Immature natural killer cell (primary cell): ENCODE measurements around the gene GALNT7. TPM values are rescaled to one million over a fixed set of nuclear protein-coding genes. Genes with fewer than 3 reads are reported as not detected.
A peak's percentile ranks its signal among the peaks of the same experiment; 100 is the strongest.
"Not testable (repeated sequence)": the region's sequence is repeated elsewhere in the genome, so short reads cannot be mapped to it uniquely, and the experiment has no call there.

Source experiments
- DNase-seq, 3 donors: peaks; one replicate each; pipeline ENCODE4 v3.0.0; 2022; ENCODE audit warnings: mixed read lengths in 1 of 3
- H3K27ac Mint-ChIP-seq, 6 donors: one replicate each; pipeline ENCODE4 v1.8.0; 2020; ENCODE audit warnings: mixed read lengths in 6 of 6, mild to moderate bottlenecking in 5 of 6, inconsistent platforms in 4 of 6, moderate library complexity in 3 of 6
- H3K27me3 Mint-ChIP-seq, 3 donors: one replicate each; pipeline ENCODE4 v1.8.0; 2020 to 2021; ENCODE audit warnings: low read depth in 3 of 3, mild to moderate bottlenecking in 3 of 3, mixed read lengths in 3 of 3, moderate library complexity in 3 of 3, inconsistent platforms in 1 of 3
- H3K36me3 Mint-ChIP-seq, 3 donors: one replicate each; pipeline ENCODE4 v1.8.0; 2020; ENCODE audit warnings: mixed read lengths in 3 of 3, inconsistent platforms in 2 of 3, mild to moderate bottlenecking in 2 of 3
- H3K4me1 Mint-ChIP-seq, 2 donors: one replicate each; pipeline ENCODE4 v1.8.0; 2020; ENCODE audit warnings: inconsistent platforms in 2 of 2, mild to moderate bottlenecking in 2 of 2, mixed read lengths in 2 of 2, moderate library complexity in 1 of 2
- H3K4me3 Mint-ChIP-seq, 5 donors: one replicate each; pipeline ENCODE4 v1.8.0; 2020; ENCODE audit warnings: mild to moderate bottlenecking in 5 of 5, mixed read lengths in 5 of 5, inconsistent platforms in 3 of 5, moderate library complexity in 3 of 5
- H3K9me3 Mint-ChIP-seq, 6 donors: one replicate each; pipeline ENCODE4 v1.8.0; 2020; ENCODE audit warnings: mild to moderate bottlenecking in 6 of 6, mixed read lengths in 6 of 6, inconsistent platforms in 4 of 6, moderate library complexity in 3 of 6
- polyA plus RNA-seq, 3 donors: library from polyadenylated mRNA; unstranded; fragments of 300-500 nt; fragmentation: Illumina TruSeq; gene quantifications; one replicate each; pipeline ENCODE4 v1.2.3, GENCODE V29; 2021

The GALNT7 gene
- polyA plus RNA-seq, 3 donors from 2014 or later = 6.8 to 9.9 (median 6.9) TPM

GRCh38 chr4:173171098-173171497 lies 2.5 kb downstream of the GALNT7 start:
- Mint-ChIP-seq H3K27me3 (peaks cover 0 to 13% (median 2%) of the 10 kb centered on the region in 3 donors), H3K4me3 (peak overlapping the region; percentile 83 to 92 (median 88)), H3K27ac (peak overlapping the region in 5 of 6 donors; percentile 40 to 92 (median 82)), H3K9me3 (no peaks in the 10 kb centered on the region), H3K4me1 (peaks cover 41 to 55% of the 10 kb centered on the region in 2 donors), H3K36me3 (no peaks in the 10 kb centered on the region)
- DNase-seq = no peak

GRCh38 chr4:173171987-173172386 lies 3.4 kb downstream of the GALNT7 start:
- Mint-ChIP-seq H3K4me3 (peak overlapping the region in 2 of 5 donors; percentile 19 to 29), H3K27ac (no peak overlapping the region), H3K27me3 (peaks cover 0 to 13% (median 3%) of the 10 kb centered on the region in 3 donors), H3K9me3 (no peaks in the 10 kb centered on the region), H3K4me1 (peaks cover 41 to 47% of the 10 kb centered on the region in 2 donors), H3K36me3 (no peaks in the 10 kb centered on the region)
- DNase-seq = no peak

GRCh38 chr4:173174184-173174583 lies 5.6 kb downstream of the GALNT7 start:
- Mint-ChIP-seq H3K36me3 (no peaks in the 10 kb centered on the region), H3K4me3 (no peak overlapping the region), H3K9me3 (no peaks in the 10 kb centered on the region), H3K27ac (no peak overlapping the region), H3K4me1 (peaks cover 31 to 37% of the 10 kb centered on the region in 2 donors), H3K27me3 (peaks cover 0 to 8% (median 3%) of the 10 kb centered on the region in 3 donors)
- no peak for DNase-seq

- H3K36me3 Mint-ChIP-seq = no peaks in the 10 kb centered on the region
- H3K9me3 Mint-ChIP-seq = no peaks in the 10 kb centered on the region
- DNase-seq = no peak
- peaks cover 31 to 37% of the 10 kb centered on the region in 2 donors for H3K4me1 Mint-ChIP-seq
- H3K4me3 Mint-ChIP-seq = no peak overlapping the region
- peaks cover 0 to 8% (median 3%) of the 10 kb centered on the region in 3 donors for H3K27me3 Mint-ChIP-seq
- H3K27ac Mint-ChIP-seq = no peak overlapping the region
Measured at GRCh38 chr4:173174594-173175012, 6.0 kb downstream of the GALNT7 start.

GRCh38 chr4:173176010-173176409 lies 7.4 kb downstream of the GALNT7 start:
- peaks cover 21 to 26% of the 10 kb centered on the region in 2 donors for H3K4me1 Mint-ChIP-seq
- no peak overlapping the region for H3K27ac Mint-ChIP-seq
- no peaks in the 10 kb centered on the region for H3K9me3 Mint-ChIP-seq
- peaks cover 0 to 5% (median 3%) of the 10 kb centered on the region in 3 donors for H3K27me3 Mint-ChIP-seq
- H3K36me3 Mint-ChIP-seq = no peaks in the 10 kb centered on the region
- H3K4me3 Mint-ChIP-seq = no peak overlapping the region
- no peak for DNase-seq

- Mint-ChIP-seq H3K27ac (peak overlapping the region in 1 of 6 donors; percentile 68), H3K9me3 (no peaks in the 10 kb centered on the region), H3K4me1 (peaks cover 9 to 14% of the 10 kb centered on the region in 2 donors), H3K36me3 (no peaks in the 10 kb centered on the region), H3K27me3 (peaks cover 0 to 5% (median 3%) of the 10 kb centered on the region in 3 donors), H3K4me3 (no peak overlapping the region)
- no peak for DNase-seq
Measured at GRCh38 chr4:173177232-173177631, 8.6 kb downstream of the GALNT7 start.

- DNase-seq = no peak
- Mint-ChIP-seq H3K27ac (no peak overlapping the region), H3K4me3 (no peak overlapping the region), H3K27me3 (peaks cover 0 to 5% (median 5%) of the 10 kb centered on the region in 3 donors), H3K4me1 (peaks cover 9 to 10% of the 10 kb centered on the region in 2 donors), H3K36me3 (no peaks in the 10 kb centered on the region), H3K9me3 (no peaks in the 10 kb centered on the region)
Measured at GRCh38 chr4:173178144-173178543, 9.5 kb downstream of the GALNT7 start.

GRCh38 chr4:173181848-173182247 lies 13.2 kb downstream of the GALNT7 start:
- DNase-seq = no peak
- Mint-ChIP-seq H3K9me3 (no peaks in the 10 kb centered on the region), H3K4me1 (peaks cover 12 to 17% of the 10 kb centered on the region in 2 donors), H3K4me3 (no peak overlapping the region), H3K27me3 (peaks cover 0 to 3% (median 0%) of the 10 kb centered on the region in 3 donors), H3K27ac (no peak overlapping the region), H3K36me3 (no peaks in the 10 kb centered on the region)

GRCh38 chr4:173182403-173182802 lies 13.8 kb downstream of the GALNT7 start:
- H3K27ac Mint-ChIP-seq = no peak overlapping the region
- H3K4me1 Mint-ChIP-seq = peaks cover 12 to 17% of the 10 kb centered on the region in 2 donors
- H3K36me3 Mint-ChIP-seq = no peaks in the 10 kb centered on the region
- no peak for DNase-seq
- H3K4me3 Mint-ChIP-seq = no peak overlapping the region
- peaks cover 0 to 3% (median 0%) of the 10 kb centered on the region in 3 donors for H3K27me3 Mint-ChIP-seq
- H3K9me3 Mint-ChIP-seq = no peaks in the 10 kb centered on the region

- not testable (repeated sequence) for H3K4me3 Mint-ChIP-seq, DNase-seq, H3K9me3 Mint-ChIP-seq, H3K36me3 Mint-ChIP-seq, H3K27ac Mint-ChIP-seq, H3K27me3 Mint-ChIP-seq
- peaks cover 12 to 22% of the 10 kb centered on the region in 2 donors for H3K4me1 Mint-ChIP-seq
Measured at GRCh38 chr4:173183659-173184247, 15.1 kb downstream of the GALNT7 start.

GRCh38 chr4:173185847-173186510 lies 17.4 kb downstream of the GALNT7 start:
- H3K36me3 Mint-ChIP-seq = no peaks in the 10 kb centered on the region
- peaks cover 0 to 3% (median 0%) of the 10 kb centered on the region in 3 donors for H3K27me3 Mint-ChIP-seq
- no peak for DNase-seq
- no peak overlapping the region for H3K4me3 Mint-ChIP-seq
- no peaks in the 10 kb centered on the region for H3K9me3 Mint-ChIP-seq
- peak overlapping the region in 1 of 6 donors; percentile 0 for H3K27ac Mint-ChIP-seq
- H3K4me1 Mint-ChIP-seq = peaks cover 15 to 33% of the 10 kb centered on the region in 2 donors

- Mint-ChIP-seq H3K36me3 (no peaks in the 10 kb centered on the region), H3K9me3 (no peaks in the 10 kb centered on the region), H3K4me3 (no peak overlapping the region), H3K27ac (no peak overlapping the region), H3K4me1 (peaks cover 21 to 51% of the 10 kb centered on the region in 2 donors), H3K27me3 (peaks cover 0 to 3% (median 0%) of the 10 kb centered on the region in 3 donors)
- DNase-seq = no peak
Measured at GRCh38 chr4:173187732-173188131, 19.1 kb downstream of the GALNT7 start.

- Mint-ChIP-seq H3K4me1 (peaks cover 22 to 52% of the 10 kb centered on the region in 2 donors), H3K36me3 (no peaks in the 10 kb centered on the region), H3K27ac (peak overlapping the region in 1 of 6 donors; percentile 27)
Measured at GRCh38 chr4:173188648-173189047, 20.0 kb downstream of the GALNT7 start.

GRCh38 chr4:173189117-173189693 lies 20.6 kb downstream of the GALNT7 start:
- H3K27ac Mint-ChIP-seq = no peak overlapping the region
- no peak overlapping the region for H3K4me3 Mint-ChIP-seq
- no peaks in the 10 kb centered on the region for H3K36me3 Mint-ChIP-seq
- peaks cover 22 to 52% of the 10 kb centered on the region in 2 donors for H3K4me1 Mint-ChIP-seq
- H3K9me3 Mint-ChIP-seq = no peaks in the 10 kb centered on the region
- DNase-seq = no peak
- no peaks in the 10 kb centered on the region for H3K27me3 Mint-ChIP-seq

More at GRCh38 chr4:173188648-173189047, 20.0 kb downstream of the GALNT7 start:
- Mint-ChIP-seq H3K9me3 (no peaks in the 10 kb centered on the region), H3K4me3 (no peak overlapping the region), H3K27me3 (no peaks in the 10 kb centered on the region)
- DNase-seq = no peak
